HepG2 (cell line): Measurements from ENCODE around the gene CLDN15. TPM values are rescaled to one million over a fixed set of nuclear protein-coding genes. Genes with fewer than 3 reads are reported as not detected.

Source experiments
- ATAD3A ChIP-seq: sonication (generic); formaldehyde crosslinking; IDR thresholded peaks from 2 replicates; pipeline ENCODE4 v1.4.0; 2020; ENCODE audit warnings: missing genetic modification reagents
- EHMT2 ChIP-seq: fragments of 200-600 bp; sonication (generic); IDR thresholded peaks from 2 replicates; pipeline ENCODE4 v1.7.0; 2017; ENCODE audit warnings: antibody characterized with exemption, low read depth, low read length, borderline replicate concordance
- HOXA3 ChIP-seq: sonication (generic); formaldehyde crosslinking; IDR thresholded peaks from 2 replicates; pipeline ENCODE4 v1.5.0; 2020; ENCODE audit warnings: missing genetic modification reagents
- NFE2 ChIP-seq: sonication (generic); formaldehyde crosslinking; IDR thresholded peaks from 2 replicates; pipeline ENCODE4 v1.4.0; 2020; ENCODE audit warnings: missing genetic modification reagents
- NR2C2 ChIP-seq: sonication (generic); formaldehyde crosslinking; IDR thresholded peaks from 2 replicates; pipeline ENCODE4 v1.4.0; 2020; ENCODE audit warnings: missing genetic modification reagents, mild to moderate bottlenecking, moderate library complexity, borderline replicate concordance
- PCBP2 ChIP-seq: fragments of 200-400 bp; formaldehyde crosslinking; optimal IDR thresholded peaks from 2 replicates; pipeline ENCODE3; 2018; ENCODE audit warnings: low read length, low read depth; ENCODE audit not compliant: poor library complexity, severe bottlenecking
- PRPF4 ChIP-seq: fragments of 200-400 bp; formaldehyde crosslinking; IDR thresholded peaks from 2 replicates; pipeline ENCODE4 v1.6.1; 2016; ENCODE audit warnings: low read length, low read depth; ENCODE audit not compliant: poor library complexity, severe bottlenecking
- SIX1 ChIP-seq: sonication (generic); formaldehyde crosslinking; IDR thresholded peaks from 2 replicates; pipeline ENCODE4 v1.4.0; 2020; ENCODE audit warnings: missing genetic modification reagents, borderline replicate concordance
- SRSF4 ChIP-seq: fragments of 200-400 bp; formaldehyde crosslinking; IDR thresholded peaks from one replicate; pipeline ENCODE4 v1.6.1; 2018; ENCODE audit warnings: mild to moderate bottlenecking, low read depth, low read length, moderate library complexity; ENCODE audit not compliant: poor library complexity, severe bottlenecking
- ZNF766 ChIP-seq: sonication (generic); formaldehyde crosslinking; IDR thresholded peaks from 2 replicates; pipeline ENCODE4 v1.5.0; 2020; ENCODE audit warnings: missing genetic modification reagents, borderline replicate concordance
- ZNF775 ChIP-seq: sonication (generic); formaldehyde crosslinking; IDR thresholded peaks from 2 replicates; pipeline ENCODE4 v1.4.0; 2020; ENCODE audit warnings: missing genetic modification reagents, mild to moderate bottlenecking, moderate library complexity, borderline replicate concordance
- polyA plus RNA-seq, 8 experiments: library from polyadenylated mRNA; depleted of rRNA in 3 of 8; stranded (reverse) in 7 of 8; unstranded in 1 of 8; fragments of >200 nt; fragmentation: Illumina TruSeq in 4 of 8; extraction: Trizol in 4 of 8; gene quantifications; 2 replicates each; pipeline versions ENCODE4 v1.2.1 to v1.2.3, GENCODE V29; 2011 to 2016; ENCODE audit warnings: low read depth in 4 of 8, missing spikeins in 1 of 8, mixed read lengths in 1 of 8; ENCODE audit not compliant: insufficient read depth in 1 of 8
- total RNA-seq, 5 experiments: library from RNA; depleted of rRNA; stranded (reverse); fragments of >200 nt; fragmentation: Illumina TruSeq; extraction: Trizol; gene quantifications; 2 replicates each; pipeline ENCODE4 v1.2.3, GENCODE V29; 2016; ENCODE audit warnings: low read depth in 1 of 5
- TF ChIP-seq, protein P1 (sequence below): sonication (generic); formaldehyde crosslinking; conservative IDR thresholded peaks from 2 replicates; pipeline ENCODE4 v1.8.0; 2022; ENCODE audit warnings: missing genetic modification reagents
- TF ChIP-seq, protein P2 (sequence below): IDR thresholded peaks from 2 replicates; pipeline ENCODE4 v1.4.0; 2020; ENCODE audit warnings: mild to moderate bottlenecking, missing genetic modification reagents
- TF ChIP-seq, protein P3 (sequence below): sonication (generic); formaldehyde crosslinking; IDR thresholded peaks from 2 replicates; pipeline ENCODE4 v1.9.0; 2021; ENCODE audit warnings: missing genetic modification reagents, mild to moderate bottlenecking, borderline replicate concordance
- TF ChIP-seq, protein P4 (sequence below): sonication (generic); formaldehyde crosslinking; conservative IDR thresholded peaks from 2 replicates; pipeline ENCODE4 v1.4.0; 2020; ENCODE audit warnings: missing genetic modification reagents
- TF ChIP-seq, protein P5 (sequence below): sonication (generic); formaldehyde crosslinking; IDR thresholded peaks from 2 replicates; pipeline ENCODE4 v1.8.0; 2022; ENCODE audit warnings: missing genetic modification reagents, mild to moderate bottlenecking, inconsistent platforms, borderline replicate concordance

The CLDN15 gene
- total and polyA plus RNA-seq, 2 of the 13 experiments (the other 11 are each of a cell fraction or from before 2014, with no cell fraction given): 7.1 to 17.8 TPM

DNA sequence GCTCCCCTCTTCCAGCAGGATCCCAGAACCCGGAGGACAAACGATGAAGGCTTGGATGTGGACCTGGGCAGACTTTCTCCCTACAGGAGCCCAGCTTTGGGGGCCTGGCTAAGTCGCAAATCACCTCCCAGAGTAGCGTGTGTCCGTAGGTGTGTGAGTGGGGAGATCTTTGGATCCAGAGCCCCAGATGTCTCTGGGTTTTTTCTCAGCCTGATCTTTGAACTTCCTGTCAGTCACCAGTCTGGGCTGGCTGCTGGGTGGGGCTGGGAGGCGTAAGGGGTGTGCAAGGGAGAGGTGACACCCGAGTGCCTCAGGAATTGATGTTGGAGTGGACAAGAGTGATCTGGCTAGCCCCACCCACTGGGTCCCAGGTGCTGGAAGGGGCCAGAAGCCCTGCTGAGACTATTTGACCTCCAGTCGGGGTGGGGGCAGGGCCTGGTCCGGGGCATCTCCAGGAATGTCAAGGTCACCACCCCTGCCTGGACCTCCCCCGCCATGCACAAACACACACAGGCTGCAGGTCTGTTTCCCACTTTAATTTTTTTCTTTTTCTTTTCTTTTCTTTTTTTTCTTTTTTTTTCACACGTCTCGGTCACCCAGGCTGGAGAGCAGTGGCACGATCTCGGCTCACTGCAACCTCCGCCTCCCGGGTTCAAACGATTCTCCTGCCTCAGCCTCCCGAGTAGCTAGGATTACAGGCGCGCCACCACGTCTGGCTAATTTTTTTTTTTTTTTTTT lies 36.6 kb downstream of the CLDN15 start, which contains the start of gene MOGAT3 (continued):
- TF ChIP-seq NR2C2 (CRISPR knock-in tag) (peak; percentile 85), SIX1 (CRISPR knock-in tag) (peak; percentile 61; the same call in 1 of the 2 replicates), HOXA3 (peak; percentile 81), PCBP2 (no peak), PRPF4 (peak; percentile 51), SRSF4 (no peak), ATAD3A (CRISPR knock-in tag) (no peak), ZNF775 (CRISPR knock-in tag) (no peak), NFE2 (CRISPR knock-in tag) (no peak), EHMT2 (no peak), ZNF766 (CRISPR knock-in tag) (0 out of 2 replicates have a peak, but pooled peaks have one; percentile 52)
- TF ChIP-seq, protein P1, sequence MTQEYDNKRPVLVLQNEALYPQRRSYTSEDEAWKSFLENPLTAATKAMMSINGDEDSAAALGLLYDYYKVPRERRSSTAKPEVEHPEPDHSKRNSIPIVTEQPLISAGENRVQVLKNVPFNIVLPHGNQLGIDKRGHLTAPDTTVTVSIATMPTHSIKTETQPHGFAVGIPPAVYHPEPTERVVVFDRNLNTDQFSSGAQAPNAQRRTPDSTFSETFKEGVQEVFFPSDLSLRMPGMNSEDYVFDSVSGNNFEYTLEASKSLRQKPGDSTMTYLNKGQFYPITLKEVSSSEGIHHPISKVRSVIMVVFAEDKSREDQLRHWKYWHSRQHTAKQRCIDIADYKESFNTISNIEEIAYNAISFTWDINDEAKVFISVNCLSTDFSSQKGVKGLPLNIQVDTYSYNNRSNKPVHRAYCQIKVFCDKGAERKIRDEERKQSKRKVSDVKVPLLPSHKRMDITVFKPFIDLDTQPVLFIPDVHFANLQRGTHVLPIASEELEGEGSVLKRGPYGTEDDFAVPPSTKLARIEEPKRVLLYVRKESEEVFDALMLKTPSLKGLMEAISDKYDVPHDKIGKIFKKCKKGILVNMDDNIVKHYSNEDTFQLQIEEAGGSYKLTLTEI (CRISPR knock-in tag): no peak
- TF ChIP-seq, protein P2, sequence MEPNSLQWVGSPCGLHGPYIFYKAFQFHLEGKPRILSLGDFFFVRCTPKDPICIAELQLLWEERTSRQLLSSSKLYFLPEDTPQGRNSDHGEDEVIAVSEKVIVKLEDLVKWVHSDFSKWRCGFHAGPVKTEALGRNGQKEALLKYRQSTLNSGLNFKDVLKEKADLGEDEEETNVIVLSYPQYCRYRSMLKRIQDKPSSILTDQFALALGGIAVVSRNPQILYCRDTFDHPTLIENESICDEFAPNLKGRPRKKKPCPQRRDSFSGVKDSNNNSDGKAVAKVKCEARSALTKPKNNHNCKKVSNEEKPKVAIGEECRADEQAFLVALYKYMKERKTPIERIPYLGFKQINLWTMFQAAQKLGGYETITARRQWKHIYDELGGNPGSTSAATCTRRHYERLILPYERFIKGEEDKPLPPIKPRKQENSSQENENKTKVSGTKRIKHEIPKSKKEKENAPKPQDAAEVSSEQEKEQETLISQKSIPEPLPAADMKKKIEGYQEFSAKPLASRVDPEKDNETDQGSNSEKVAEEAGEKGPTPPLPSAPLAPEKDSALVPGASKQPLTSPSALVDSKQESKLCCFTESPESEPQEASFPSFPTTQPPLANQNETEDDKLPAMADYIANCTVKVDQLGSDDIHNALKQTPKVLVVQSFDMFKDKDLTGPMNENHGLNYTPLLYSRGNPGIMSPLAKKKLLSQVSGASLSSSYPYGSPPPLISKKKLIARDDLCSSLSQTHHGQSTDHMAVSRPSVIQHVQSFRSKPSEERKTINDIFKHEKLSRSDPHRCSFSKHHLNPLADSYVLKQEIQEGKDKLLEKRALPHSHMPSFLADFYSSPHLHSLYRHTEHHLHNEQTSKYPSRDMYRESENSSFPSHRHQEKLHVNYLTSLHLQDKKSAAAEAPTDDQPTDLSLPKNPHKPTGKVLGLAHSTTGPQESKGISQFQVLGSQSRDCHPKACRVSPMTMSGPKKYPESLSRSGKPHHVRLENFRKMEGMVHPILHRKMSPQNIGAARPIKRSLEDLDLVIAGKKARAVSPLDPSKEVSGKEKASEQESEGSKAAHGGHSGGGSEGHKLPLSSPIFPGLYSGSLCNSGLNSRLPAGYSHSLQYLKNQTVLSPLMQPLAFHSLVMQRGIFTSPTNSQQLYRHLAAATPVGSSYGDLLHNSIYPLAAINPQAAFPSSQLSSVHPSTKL (CRISPR knock-in tag): peak; percentile 87
- TF ChIP-seq, protein P3, sequence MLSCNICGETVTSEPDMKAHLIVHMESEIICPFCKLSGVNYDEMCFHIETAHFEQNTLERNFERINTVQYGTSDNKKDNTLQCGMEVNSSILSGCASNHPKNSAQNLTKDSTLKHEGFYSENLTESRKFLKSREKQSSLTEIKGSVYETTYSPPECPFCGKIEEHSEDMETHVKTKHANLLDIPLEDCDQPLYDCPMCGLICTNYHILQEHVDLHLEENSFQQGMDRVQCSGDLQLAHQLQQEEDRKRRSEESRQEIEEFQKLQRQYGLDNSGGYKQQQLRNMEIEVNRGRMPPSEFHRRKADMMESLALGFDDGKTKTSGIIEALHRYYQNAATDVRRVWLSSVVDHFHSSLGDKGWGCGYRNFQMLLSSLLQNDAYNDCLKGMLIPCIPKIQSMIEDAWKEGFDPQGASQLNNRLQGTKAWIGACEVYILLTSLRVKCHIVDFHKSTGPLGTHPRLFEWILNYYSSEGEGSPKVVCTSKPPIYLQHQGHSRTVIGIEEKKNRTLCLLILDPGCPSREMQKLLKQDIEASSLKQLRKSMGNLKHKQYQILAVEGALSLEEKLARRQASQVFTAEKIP (CRISPR knock-in tag): no peak
- TF ChIP-seq, protein P4, sequence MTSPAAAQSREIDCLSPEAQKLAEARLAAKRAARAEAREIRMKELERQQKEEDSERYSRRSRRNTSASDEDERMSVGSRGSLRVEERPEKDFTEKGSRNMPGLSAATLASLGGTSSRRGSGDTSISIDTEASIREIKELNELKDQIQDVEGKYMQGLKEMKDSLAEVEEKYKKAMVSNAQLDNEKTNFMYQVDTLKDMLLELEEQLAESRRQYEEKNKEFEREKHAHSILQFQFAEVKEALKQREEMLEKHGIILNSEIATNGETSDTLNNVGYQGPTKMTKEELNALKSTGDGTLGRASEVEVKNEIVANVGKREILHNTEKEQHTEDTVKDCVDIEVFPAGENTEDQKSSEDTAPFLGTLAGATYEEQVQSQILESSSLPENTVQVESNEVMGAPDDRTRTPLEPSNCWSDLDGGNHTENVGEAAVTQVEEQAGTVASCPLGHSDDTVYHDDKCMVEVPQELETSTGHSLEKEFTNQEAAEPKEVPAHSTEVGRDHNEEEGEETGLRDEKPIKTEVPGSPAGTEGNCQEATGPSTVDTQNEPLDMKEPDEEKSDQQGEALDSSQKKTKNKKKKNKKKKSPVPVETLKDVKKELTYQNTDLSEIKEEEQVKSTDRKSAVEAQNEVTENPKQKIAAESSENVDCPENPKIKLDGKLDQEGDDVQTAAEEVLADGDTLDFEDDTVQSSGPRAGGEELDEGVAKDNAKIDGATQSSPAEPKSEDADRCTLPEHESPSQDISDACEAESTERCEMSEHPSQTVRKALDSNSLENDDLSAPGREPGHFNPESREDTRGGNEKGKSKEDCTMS (CRISPR knock-in tag): no peak
- TF ChIP-seq, protein P5, sequence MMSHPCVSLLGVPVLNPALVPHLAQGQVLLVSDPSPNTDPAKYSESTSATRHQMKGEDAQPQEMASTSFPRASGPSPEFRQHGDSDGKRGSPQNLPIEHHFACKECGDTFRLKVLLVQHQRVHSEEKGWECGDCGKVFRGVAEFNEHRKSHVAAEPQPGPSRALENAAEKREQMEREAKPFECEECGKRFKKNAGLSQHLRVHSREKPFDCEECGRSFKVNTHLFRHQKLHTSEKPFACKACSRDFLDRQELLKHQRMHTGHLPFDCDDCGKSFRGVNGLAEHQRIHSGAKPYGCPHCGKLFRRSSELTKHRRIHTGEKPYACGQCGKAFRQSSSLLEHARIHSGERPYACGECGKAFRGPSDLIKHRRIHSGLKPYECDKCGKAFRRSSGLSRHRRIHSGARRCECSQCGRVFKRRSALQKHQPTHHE (CRISPR knock-in tag): no peak
